Skeletal muscle satellite cell (primary cell): ENCODE data around the gene IP6K3.

ENCODE experiments used
- H3K27me3 ChIP-seq: 2 replicates; pipeline ENCODE4 v1.7.0; 2013; ENCODE audit warnings: low read length; ENCODE audit not compliant: control insufficient read depth, insufficient read depth
- H3K36me3 ChIP-seq: 2 replicates; pipeline ENCODE4 v1.7.0; 2013; ENCODE audit warnings: mild to moderate bottlenecking, control low read depth, low read length; ENCODE audit not compliant: insufficient read depth
- H3K4me1 ChIP-seq: 2 replicates; pipeline ENCODE4 v1.7.0; 2013; ENCODE audit warnings: low read length; ENCODE audit not compliant: control insufficient read depth, insufficient read depth
- H3K4me2 ChIP-seq: 2 replicates; pipeline ENCODE4 v1.7.0; 2013; ENCODE audit warnings: mild to moderate bottlenecking, low read length
- H3K4me3 ChIP-seq: 2 replicates; pipeline ENCODE4 v1.7.0; 2013; ENCODE audit warnings: low read length
- H3K9ac ChIP-seq: 2 replicates; pipeline ENCODE4 v1.7.0; 2013; ENCODE audit warnings: mild to moderate bottlenecking, low read depth, low read length, moderate library complexity
- H3K9me3 ChIP-seq: replicated peaks from 2 replicates; pipeline ENCODE4 v1.7.0; 2013; ENCODE audit warnings: mild to moderate bottlenecking, control low read depth, low read length

The IP6K3 gene

DNA sequence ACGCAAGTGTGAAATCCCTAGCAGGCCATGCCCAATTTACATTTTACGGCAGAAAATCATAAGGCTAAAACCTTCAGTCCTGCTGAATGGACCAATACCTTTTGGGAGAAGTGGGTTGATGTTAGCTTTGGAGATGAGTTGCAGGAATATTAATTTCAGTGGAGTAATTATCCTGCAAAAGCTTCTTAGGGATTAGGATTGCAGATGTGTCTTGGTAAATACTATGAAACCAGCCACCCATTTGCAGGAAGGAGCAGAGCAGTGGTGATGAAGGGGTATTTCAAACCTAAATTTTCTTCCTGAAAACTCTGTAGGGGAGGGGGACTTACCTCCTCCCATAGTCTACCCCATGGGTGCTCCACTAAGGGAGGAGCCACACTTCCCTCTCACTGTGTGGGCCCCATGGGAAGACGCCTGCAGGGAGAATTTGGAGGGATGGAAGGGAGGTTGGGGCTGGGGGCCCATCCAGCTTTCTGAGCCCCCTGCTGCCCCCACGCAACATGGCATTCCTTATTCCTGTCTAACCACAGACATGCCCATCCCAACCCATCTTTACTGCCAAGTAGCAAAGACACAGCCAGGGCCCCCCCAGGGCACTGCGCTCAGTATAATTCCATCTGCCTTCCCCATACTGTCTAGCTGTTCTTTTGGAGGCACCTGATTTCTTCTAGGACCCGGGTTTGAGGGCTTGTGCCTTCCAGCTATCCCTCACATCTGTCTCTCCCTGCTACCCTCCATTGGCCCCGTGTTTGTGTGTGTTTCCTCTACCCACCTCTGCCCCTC is 20.6 kb downstream of the IP6K3 start:
- no peaks in the 10 kb centered on the region for H3K4me1 ChIP-seq
- no peaks in the 10 kb centered on the region for H3K27me3 ChIP-seq
- no peaks in the 10 kb centered on the region for H3K9me3 ChIP-seq
- no peak overlapping the region for H3K4me3 ChIP-seq
- H3K36me3 ChIP-seq, result peaks cover 32% of the 10 kb centered on the region
- H3K9ac ChIP-seq, result no peak overlapping the region
- H3K4me2 ChIP-seq, result no peak overlapping the region

GRCh38 chr6:33725222-33725621 is 21.5 kb downstream of the IP6K3 start:
- no peaks in the 10 kb centered on the region for H3K4me1 ChIP-seq
- H3K9me3 ChIP-seq, result no peaks in the 10 kb centered on the region
- no peak overlapping the region for H3K4me2 ChIP-seq
- H3K27me3 ChIP-seq, result no peaks in the 10 kb centered on the region
- peaks cover 26% of the 10 kb centered on the region for H3K36me3 ChIP-seq
- no peak overlapping the region for H3K4me3 ChIP-seq
- H3K9ac ChIP-seq, result no peak overlapping the region

DNA sequence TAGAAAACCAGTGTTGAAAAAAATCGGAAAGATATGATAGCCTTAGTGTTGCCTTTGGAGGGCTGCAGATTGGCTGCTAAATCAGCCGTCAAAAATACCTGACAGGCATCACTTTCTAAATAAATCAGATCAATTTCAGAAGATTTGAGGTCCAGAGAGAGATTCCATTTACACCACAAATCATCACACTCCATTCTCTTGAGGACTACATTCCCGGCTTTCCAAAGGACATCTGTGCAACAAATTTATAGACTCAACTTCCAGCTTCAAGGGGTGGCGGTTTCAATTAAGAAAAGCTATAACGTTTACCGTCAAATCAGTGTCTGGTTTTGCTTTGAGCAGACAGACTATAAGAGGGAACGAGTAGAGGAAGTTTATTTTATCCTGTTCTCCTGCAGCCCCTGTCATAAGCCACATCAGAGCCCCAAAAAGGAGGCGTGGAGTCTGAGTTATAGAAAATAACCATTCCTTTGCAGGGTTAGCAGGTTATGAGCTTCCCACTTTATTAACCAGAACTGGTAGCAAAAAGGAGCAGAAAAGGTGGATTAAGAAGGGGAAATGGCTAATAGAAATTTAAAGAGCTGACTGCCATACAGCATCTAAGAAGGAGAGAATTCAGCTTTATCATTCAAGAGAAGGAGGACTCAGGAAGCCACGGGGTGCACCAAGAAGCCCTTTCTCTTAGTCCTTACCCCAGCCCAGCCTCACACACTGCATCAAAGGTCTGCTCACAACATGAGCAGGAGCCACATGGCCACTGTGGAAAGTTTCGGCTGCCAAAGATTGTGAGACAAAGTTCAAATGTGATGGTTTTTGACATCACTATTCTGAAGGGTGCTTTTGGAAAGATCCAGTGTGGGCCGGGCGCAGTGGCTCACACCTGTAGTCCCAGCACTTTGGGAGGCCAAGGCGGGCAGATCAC is 22.3 kb downstream of the IP6K3 start:
- Histone ChIP-seq H3K4me2 (no peak overlapping the region), H3K27me3 (no peaks in the 10 kb centered on the region), H3K36me3 (peaks cover 26% of the 10 kb centered on the region), H3K9me3 (no peaks in the 10 kb centered on the region), H3K4me1 (no peaks in the 10 kb centered on the region), H3K4me3 (no peak overlapping the region), H3K9ac (no peak overlapping the region)

GRCh38 chr6:33723371-33724085 is 23.2 kb downstream of the IP6K3 start:
- Histone ChIP-seq H3K4me3 (no peak overlapping the region), H3K9me3 (no peaks in the 10 kb centered on the region), H3K27me3 (no peaks in the 10 kb centered on the region), H3K36me3 (peaks cover 19% of the 10 kb centered on the region), H3K4me1 (peaks cover 2% of the 10 kb centered on the region), H3K9ac (no peak overlapping the region), H3K4me2 (no peak overlapping the region)

DNA sequence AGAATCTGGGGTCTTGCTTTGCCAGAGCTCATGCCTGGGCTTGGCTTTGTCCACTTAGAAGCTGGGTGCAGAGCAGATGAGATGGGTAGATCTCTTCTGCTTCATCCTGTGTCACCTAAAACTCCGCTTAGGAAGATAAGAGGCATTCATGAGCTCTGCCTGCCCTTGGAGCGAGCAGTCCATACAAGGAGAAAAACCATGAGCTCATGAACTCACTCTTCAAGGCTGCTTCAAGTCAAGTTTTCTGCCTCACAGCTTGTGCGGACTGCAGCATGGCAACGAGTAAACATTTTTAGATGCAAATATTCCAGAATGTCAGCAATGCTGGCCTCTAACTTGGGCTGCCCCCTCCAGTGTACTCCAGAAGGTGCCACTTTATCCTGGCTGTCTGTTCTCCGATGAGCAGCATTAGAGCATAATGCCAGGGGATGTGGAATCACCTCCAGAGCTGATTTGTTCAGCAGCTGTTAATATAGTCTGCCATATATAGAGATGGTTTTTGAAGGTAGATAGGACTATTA is 24.5 kb downstream of the IP6K3 start:
- Histone ChIP-seq H3K27me3 (no peaks in the 10 kb centered on the region), H3K4me1 (peaks cover 10% of the 10 kb centered on the region), H3K4me3 (no peak overlapping the region), H3K9ac (no peak overlapping the region), H3K4me2 (no peak overlapping the region), H3K36me3 (peaks cover 16% of the 10 kb centered on the region), H3K9me3 (no peaks in the 10 kb centered on the region)

- peaks cover 12% of the 10 kb centered on the region for H3K36me3 ChIP-seq
- no peak overlapping the region for H3K4me2 ChIP-seq
Observed at GRCh38 chr6:33721508-33721907, 25.2 kb downstream of the IP6K3 start.

GRCh38 chr6:33720998-33721397 is 25.7 kb downstream of the IP6K3 start:
- H3K27me3 ChIP-seq, result no peaks in the 10 kb centered on the region
- peaks cover 10% of the 10 kb centered on the region for H3K4me1 ChIP-seq
- H3K36me3 ChIP-seq, result peaks cover 12% of the 10 kb centered on the region
- H3K9ac ChIP-seq, result no peak overlapping the region
- H3K4me3 ChIP-seq, result no peak overlapping the region
- no peak overlapping the region for H3K4me2 ChIP-seq
- H3K9me3 ChIP-seq, result no peaks in the 10 kb centered on the region

More at GRCh38 chr6:33721508-33721907, 25.2 kb downstream of the IP6K3 start:
- no peak overlapping the region for H3K9ac ChIP-seq
- H3K4me3 ChIP-seq, result no peak overlapping the region
- no peaks in the 10 kb centered on the region for H3K27me3 ChIP-seq
- H3K4me1 ChIP-seq, result peaks cover 10% of the 10 kb centered on the region
- H3K9me3 ChIP-seq, result no peaks in the 10 kb centered on the region

- H3K9ac ChIP-seq, result no peak overlapping the region
- H3K27me3 ChIP-seq, result no peaks in the 10 kb centered on the region
Observed at GRCh38 chr6:33719326-33719987, 27.2 kb downstream of the IP6K3 start.

GRCh38 chr6:33718713-33719112 is 28.0 kb downstream of the IP6K3 start:
- Histone ChIP-seq H3K4me3 (no peak overlapping the region), H3K36me3 (peaks cover 9% of the 10 kb centered on the region)

More at GRCh38 chr6:33719326-33719987, 27.2 kb downstream of the IP6K3 start:
- Histone ChIP-seq H3K4me2 (no peak overlapping the region), H3K4me3 (no peak overlapping the region), H3K9me3 (no peaks in the 10 kb centered on the region), H3K4me1 (peaks cover 10% of the 10 kb centered on the region), H3K36me3 (peaks cover 10% of the 10 kb centered on the region)

GRCh38 chr6:33717934-33718455 is 28.7 kb downstream of the IP6K3 start:
- Histone ChIP-seq H3K4me2 (no peak overlapping the region), H3K4me3 (no peak overlapping the region), H3K27me3 (no peaks in the 10 kb centered on the region), H3K4me1 (peaks cover 10% of the 10 kb centered on the region), H3K36me3 (peaks cover 9% of the 10 kb centered on the region), H3K9me3 (no peaks in the 10 kb centered on the region), H3K9ac (no peak overlapping the region)

More at GRCh38 chr6:33718713-33719112, 28.0 kb downstream of the IP6K3 start:
- Histone ChIP-seq H3K9me3 (no peaks in the 10 kb centered on the region), H3K27me3 (no peaks in the 10 kb centered on the region), H3K9ac (no peak overlapping the region), H3K4me1 (peaks cover 10% of the 10 kb centered on the region), H3K4me2 (no peak overlapping the region)
